ENCODE data around the gene ABCA7. TPM values are rescaled to one million over a fixed set of nuclear protein-coding genes. Genes with fewer than 3 reads are reported as not detected.

Gene ABCA7
- polyA plus RNA-seq, 4 donors: 6.2 to 8.9 (median 7.6) TPM

DNA sequence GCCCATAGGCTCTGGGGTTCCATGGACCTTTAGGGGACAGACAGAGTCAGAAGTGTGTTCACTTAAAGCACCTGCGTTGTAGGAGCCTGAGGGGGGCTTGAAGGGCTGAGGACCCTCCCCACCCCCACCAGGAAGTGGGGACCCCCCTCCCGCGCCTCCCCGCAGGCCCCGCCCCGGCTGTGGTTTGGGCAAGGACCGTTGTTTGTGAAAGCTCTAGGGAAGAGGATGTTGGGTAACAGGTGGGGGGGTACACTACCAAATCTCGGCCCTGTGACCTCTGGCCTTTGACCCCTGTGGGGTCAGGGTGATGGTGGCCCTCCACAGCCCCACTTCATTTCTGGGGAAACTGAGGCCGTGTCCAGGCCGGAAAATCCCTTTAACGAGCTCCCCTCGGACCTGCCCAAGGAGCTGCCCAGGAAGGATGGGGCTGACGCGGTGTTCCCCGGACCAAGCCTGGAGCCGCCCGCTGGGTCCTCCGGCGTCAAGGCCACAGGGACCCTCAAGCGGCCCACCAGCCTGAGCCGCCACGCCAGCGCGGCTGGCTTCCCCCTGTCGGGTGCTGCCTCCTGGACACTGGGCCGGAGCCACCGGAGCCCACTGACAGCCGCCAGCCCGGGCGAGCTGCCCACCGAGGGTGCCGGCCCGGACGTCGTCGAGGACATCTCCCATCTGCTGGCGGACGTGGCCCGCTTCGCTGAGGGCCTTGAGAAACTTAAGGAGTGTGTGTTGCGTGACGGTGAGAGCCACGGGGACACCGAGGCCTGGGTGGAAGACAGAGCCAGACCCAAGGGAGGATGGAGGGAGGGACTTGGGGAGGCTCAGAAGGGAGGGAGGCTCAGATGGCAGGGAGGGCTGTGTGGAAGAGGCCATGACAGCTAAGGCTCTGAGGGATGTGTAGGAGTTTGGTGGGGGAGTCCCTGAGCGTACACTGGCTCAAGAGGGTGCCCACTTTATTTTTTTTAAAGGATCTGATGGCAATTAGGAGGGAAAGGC is 28.4 kb downstream of the ABCA7 start:
- no peak for DNase-seq (ENCODE audit: low read depth in 4 of 4, low spot score in 3 of 4)

DNA sequence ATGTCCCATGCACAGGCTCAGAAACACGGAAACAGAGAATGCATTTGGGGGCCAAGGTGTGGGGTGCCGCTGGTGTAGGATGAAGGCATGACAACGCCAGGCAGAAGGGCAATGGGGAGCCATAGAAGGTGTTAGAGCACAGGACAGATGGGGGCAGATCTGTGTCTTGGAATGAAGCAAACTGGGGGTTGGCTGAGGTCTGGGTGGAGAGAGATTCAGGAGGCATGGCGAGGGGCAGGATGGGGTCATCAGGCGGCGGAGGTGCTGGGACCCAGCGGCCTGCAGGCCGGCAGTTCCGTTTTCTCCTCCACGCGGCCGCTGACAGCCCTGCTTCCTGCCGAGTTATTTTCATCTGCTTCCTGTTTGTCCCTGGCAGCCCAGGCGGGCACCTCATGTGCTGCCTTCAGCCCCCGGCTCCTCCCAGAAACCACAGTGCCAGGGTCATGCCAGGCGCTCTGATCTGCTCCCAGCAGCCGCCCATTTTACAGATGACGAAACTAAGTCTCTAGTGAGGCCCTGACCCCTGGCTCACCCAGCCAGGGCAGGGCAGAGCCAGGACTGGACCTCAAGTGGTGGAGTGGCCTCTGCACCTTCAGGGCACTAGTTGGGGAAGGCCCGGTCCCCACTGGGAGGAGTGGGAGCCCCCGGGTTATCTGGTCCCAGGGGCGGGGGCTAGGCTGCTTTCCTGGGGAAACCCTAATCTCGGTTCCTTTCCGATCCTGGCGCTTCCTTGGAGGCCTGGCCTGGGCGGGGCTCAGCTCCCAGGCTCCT is 29.3 kb downstream of the ABCA7 start:
- DNase-seq (ENCODE audit: low read depth in 4 of 4, low spot score in 3 of 4): no peak

DNA sequence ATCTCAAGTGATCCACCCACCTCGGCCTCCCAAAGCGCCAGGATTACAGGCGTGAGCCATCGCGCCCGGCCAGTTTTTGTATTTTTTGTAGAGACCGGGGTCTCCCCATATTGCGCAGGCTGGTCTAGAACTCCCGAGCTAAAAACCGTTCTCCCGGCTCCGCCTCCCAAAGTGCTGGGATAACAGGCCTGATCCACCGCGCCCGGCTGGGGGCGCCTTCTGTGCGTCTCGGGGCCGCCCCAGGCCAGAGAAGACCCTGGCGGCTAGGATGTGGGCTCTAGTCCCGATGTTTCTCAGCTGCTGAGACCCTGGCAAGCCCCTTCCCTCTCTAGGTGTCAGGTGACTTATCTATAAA is 30.6 kb downstream of the ABCA7 start:
- DNase-seq (ENCODE audit: low read depth in 4 of 4, low spot score in 3 of 4): no peak

DNA sequence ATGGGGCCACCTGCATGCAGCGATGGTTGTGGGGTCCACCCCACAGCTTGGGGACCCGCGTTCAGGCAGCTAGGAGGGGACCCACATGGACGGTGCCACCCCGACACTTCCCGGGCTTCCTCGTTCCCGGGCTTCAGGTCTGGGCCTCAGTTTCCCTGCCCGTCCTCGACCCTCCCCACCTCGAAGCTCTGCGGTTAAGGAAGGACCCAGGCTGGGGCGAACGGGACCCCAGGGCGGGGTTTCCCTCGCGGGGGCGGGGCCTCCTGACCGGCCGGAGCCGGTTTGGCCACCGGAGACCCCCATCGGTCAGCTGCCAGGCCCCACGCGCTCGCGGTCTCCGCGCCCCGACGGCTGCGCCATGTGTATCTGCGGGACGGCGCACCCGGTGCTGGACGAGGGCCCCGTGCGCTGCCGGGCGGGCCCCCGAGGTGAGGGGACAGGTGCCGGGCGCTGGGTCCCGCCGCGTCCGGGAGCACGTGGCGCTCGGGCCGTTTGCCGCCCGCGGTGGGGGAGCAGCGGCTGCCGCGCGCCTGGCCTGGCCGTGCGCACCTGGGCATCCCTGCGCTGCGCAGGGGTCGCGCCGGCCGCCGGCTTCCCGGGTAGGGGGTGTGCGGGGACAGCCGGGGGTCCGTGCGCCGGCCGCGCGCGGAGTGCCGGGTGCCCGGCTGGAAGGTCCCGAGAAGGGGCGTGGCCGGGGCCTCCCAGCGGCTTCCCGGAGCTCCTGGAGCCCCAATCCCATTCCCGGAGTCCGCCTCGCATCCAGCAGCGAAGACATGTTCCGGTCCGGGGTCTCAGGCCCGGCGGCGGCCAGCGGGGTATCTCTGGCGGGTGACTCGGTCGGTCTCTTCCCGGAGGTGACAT is 31.3 kb downstream of the ABCA7 start:
- DNase-seq (ENCODE audit: low read depth in 4 of 4, low spot score in 3 of 4): no peak

DNA sequence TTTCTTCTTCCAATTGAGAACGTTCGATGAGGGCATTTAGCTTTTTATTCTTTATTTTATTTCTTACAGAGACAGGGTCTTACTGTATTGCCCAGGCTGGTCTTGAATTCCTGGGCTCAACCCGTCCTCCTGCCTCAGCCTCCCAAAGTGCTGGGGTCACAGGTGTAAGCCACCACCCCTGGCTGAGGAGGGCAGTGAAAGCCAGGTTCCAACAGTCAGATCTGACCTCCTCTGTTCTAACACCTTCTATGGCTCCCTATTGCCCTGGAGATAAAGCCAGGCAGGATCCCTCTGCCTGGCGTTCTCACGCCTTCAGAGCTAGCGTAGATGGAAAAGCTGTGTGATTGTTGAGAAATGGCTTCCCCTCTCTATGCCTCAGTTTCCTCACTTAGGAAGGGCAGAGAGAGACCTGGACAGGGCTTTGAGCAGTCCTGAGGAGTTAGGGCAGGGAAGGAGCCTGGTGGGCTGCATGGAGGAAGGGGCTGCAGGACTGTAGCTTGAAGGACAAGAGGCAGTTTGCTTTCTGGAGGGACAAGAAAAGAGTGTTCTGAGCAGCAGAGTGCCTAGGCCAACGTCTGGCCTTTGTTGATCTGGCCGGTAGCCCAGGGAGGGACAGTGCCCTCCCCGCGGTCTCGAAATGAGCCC is 32.6 kb downstream of the ABCA7 start:
- DNase-seq (ENCODE audit: low read depth in 4 of 4, low spot score in 3 of 4): no peak

DNA sequence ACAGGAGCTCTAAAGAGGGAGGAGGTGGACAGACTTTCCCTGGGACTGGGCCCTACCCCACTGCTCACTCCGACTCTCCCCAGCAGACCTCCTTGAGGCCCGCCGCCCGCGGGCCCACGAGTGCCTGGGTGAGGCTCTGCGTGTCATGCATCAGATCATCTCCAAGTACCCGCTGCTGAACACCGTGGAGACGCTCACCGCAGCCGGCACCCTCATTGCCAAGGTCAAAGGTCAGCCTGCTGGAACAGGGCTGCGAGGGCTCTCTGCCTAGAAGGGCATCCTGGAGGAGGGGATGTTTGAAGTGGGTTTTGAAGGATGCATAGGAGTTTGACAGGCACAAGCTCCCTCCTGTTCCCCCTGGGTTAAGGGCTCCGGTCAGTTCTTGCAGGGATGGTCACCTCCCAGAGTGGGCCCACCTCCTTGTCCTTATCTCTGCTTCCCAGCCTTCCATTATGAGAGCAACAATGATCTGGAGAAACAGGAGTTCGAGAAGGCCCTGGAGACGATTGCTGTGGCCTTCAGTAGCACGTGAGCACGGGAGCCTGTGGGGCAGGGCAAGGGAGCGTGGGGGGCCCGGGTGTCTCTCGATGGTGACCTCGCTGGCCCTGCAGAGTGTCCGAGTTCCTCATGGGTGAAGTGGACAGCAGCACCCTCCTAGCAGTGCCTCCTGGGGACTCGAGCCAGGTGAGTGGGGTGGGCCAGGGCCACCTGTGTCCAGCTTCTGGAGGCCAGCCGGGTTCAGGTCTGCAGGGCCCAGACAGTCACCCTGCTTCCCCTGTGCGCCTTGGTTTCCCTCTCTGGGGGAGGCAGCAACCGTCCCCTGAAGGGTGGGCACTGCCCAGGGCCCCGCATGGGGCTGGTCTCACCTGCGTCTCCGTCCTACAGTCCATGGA is 33.4 kb downstream of the ABCA7 start:
- no peak for DNase-seq (ENCODE audit: low read depth in 4 of 4, low spot score in 3 of 4)

DNA sequence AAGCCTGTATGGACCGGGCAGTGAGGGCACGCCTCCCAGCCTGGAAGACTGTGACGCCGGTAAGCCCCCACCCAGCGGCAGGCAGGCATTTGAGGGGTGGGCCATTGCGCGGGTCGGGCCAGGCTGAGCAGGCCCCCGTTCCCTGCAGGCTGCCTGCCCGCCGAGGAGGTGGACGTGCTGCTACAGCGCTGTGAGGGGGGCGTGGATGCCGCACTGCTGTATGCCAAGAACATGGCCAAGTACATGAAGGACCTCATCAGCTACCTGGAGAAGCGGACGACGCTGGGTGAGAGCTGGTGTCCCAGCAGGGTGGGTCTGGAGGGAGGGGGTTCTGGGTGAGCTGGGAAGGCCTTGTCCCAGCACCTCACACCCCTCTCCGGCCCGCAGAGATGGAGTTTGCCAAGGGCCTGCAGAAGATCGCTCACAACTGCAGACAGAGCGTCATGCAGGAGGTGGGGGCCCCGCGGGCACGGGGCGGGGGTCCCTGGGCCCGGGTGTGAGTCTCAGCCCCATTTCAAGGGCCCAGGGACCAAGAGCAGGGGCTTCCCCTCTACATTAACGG is 34.1 kb downstream of the ABCA7 start:
- no peak for DNase-seq (ENCODE audit: low read depth in 4 of 4, low spot score in 3 of 4)

DNA sequence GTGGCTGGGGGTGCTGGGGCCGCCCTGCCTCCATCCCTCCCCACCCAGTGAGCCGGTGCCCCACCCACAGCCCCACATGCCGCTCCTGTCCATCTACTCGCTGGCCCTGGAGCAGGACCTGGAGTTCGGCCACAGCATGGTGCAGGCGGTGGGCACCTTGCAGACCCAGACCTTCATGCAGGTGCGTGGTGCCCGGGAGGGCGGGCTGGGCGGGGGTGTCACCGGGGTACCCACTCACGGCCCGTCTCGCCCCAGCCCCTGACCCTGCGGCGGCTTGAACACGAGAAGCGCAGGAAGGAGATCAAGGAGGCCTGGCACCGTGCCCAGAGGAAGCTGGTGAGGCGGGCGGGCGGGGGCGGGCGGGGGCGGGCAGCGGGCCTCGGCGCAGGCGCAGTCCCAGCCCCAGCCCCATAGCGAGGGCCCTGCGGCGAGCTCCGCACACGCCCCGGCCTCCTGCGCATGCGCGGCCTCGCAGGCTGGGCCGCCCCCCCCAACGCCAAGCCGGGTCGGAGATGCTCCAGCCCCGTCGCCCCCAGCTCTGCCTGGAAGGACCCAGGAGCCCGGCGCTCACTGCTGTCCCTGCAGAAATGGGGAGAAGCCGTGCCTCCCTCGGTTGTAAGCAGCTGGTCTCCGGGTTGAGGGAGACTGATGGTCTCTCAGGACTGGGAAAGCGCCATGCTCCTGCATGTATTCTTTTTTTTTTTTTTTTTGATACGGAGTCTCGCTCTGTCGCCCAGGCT is 34.8 kb downstream of the ABCA7 start:
- no peak for DNase-seq (ENCODE audit: low read depth in 4 of 4, low spot score in 3 of 4)

DNA sequence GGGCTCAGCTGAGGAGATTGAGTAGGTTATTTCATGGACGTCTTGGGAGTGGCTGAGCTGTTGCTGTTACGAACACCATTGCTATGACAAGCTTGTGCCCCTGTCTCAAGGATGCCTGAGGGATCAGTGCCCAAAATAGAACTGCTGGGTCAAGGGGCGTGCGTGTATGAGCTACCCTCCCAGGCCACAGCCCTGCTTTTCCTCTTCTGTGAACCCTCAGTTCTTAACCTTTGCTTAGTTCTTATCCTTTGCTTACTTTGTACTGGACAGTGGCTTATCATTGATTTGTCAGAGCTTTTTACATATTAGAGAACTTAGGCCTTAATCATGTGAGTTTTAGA is 36.1 kb downstream of the ABCA7 start:
- DNase-seq (ENCODE audit: low read depth in 4 of 4, low spot score in 3 of 4): no peak

DNA sequence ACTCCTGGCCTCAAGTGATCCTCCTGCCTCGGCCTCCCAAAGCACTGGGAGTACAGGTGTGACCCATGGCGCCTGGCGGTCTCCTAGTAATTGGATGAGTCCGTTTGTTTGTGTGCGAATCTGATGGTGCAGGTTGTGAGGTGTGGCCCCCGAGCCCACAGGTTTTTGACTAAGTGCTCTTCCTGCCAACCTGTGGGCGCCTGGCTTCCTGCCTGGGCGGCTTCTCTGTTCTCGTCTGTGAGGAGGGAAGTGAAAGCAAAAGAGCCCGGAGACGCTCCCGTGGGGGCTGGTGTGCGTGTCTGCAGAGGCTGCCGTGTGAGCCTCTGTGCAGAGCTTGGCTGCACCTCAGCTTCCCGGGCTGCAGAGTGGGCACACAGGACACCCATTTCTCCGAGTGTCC is 37.0 kb downstream of the ABCA7 start:
- DNase-seq (ENCODE audit: low read depth in 4 of 4, low spot score in 3 of 4): no peak

DNA sequence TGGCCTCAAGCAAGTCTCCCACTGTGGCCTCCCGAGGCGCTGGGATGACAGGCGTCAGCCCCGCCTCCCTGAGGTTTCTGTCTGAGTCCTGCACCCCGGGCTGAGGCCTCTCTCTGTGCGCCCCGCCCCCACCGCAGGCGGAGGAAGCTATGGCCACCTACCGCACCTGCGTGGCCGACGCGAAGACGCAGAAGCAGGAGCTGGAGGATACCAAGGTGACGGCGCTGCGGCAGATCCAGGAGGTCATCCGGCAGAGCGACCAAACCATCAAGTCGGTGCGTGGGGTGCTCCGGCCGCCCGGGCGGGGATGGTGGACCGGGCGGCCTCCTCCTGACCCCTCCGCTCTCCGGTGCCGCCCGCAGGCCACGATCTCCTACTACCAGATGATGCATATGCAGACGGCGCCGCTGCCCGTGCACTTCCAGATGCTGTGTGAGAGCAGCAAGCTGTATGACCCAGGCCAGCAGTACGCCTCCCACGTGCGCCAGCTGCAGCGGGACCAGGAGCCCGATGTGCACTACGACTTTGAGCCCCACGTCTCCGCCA is 39.7 kb downstream of the ABCA7 start:
- no peak for DNase-seq (ENCODE audit: low read depth in 4 of 4, low spot score in 3 of 4)

DNA sequence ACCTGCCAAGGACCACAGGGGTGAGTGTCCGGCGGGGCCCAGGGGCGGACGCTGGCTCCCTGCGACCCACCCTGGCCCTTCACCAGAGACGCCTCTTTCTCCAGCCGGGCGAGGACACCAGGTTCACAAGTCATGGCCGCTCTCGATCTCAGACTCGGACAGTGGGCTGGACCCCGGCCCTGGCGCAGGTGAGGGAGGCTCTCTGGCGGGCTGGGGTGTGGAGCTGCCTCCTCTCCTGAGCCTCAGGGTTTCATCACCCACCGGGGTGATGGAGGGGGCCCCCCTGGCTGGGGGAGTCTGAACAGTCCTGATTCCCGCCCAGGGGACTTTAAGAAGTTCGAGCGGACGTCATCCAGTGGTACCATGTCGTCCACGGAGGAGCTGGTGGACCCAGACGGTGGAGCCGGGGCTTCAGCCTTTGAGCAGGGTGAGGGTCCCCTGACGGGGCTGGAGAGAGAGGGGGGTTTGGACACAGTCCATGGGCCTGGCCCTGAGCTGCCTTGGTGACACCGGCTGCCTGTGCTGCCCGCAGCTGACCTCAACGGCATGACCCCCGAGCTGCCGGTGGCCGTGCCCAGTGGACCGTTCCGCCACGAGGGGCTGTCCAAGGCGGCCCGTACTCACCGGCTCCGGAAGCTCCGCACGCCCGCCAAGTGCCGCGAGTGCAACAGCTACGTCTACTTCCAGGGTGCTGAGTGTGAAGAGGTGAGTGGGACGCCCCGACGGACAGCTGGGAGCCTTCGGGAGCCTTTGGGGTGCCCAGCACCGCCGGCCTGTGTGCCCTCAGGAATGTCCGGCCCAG is 40.7 kb downstream of the ABCA7 start:
- no peak for DNase-seq (ENCODE audit: low read depth in 4 of 4, low spot score in 3 of 4)

DNA sequence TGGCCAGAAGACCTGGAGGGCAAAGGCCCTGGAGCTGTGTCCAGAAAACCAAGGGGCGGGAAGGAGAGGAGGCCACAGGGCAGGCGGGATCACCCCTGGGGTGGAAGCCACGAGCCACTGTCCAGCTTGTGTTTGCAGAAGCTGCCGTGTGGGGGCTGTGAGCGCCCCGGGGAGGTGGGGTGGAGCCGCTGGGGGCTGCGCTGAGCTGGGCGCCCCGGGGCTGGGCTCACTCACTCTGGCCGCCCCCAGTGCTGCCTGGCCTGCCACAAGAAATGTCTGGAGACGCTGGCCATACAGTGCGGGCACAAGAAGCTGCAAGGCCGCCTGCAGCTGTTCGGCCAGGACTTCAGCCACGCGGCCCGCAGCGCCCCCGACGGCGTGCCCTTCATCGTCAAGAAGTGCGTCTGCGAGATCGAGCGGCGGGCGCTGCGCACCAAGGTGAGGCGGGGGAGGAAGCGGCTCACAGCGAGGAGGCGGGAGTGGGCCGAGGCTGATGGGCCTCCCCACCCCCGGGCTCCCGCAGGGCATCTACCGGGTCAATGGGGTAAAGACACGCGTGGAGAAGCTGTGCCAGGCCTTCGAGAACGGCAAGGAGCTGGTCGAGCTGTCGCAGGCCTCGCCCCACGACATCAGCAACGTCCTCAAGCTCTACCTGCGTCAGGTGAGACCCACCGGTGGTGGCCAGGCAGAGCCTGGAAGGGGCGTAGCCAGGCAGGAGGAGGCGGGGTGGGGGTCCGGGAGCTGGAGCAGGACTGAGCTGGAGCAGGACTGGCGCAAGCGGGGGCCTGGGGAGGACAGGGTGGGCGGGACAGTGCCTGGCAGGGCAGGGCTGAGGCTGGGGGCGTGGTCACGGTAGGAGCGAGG is 41.6 kb downstream of the ABCA7 start:
- no peak for DNase-seq (ENCODE audit: low read depth in 4 of 4, low spot score in 3 of 4)

DNA sequence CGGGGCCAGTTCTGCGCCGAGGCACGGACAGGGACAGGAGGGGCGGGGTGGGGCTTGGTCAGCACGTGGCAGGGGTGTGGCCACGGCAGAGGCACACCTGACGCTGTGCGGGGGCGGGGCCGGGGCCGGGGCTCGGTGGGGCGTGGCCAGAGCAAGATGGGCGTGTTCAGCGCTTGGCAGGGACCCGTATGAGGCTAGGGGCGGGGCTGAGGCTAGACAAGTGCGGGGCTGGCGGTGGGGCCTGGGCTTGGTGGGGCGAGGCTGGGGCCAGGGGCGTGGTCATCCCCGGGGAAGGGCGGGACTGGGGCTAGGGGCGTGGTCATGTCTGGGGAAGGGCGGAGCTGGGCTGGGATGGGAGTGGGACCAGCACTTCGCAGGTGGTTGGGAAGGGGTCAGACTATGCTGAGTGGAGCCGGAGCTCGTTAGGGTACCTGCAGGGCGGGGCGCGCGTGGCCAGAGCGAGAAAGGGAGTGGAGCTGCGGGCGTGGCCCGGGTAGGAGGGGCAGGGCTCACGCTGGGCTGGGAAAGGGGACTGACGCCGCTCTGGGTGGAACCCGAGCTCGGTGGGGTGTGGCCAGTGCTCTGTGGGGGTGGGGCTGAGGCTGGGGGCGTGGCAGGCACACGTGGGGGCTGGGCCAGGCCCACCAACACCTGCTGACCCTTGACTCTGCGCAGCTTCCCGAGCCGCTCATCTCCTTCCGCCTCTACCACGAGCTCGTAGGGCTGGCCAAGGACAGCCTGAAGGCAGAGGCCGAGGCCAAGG is 42.4 kb downstream of the ABCA7 start:
- DNase-seq (ENCODE audit: low read depth in 4 of 4, low spot score in 3 of 4): no peak

DNA sequence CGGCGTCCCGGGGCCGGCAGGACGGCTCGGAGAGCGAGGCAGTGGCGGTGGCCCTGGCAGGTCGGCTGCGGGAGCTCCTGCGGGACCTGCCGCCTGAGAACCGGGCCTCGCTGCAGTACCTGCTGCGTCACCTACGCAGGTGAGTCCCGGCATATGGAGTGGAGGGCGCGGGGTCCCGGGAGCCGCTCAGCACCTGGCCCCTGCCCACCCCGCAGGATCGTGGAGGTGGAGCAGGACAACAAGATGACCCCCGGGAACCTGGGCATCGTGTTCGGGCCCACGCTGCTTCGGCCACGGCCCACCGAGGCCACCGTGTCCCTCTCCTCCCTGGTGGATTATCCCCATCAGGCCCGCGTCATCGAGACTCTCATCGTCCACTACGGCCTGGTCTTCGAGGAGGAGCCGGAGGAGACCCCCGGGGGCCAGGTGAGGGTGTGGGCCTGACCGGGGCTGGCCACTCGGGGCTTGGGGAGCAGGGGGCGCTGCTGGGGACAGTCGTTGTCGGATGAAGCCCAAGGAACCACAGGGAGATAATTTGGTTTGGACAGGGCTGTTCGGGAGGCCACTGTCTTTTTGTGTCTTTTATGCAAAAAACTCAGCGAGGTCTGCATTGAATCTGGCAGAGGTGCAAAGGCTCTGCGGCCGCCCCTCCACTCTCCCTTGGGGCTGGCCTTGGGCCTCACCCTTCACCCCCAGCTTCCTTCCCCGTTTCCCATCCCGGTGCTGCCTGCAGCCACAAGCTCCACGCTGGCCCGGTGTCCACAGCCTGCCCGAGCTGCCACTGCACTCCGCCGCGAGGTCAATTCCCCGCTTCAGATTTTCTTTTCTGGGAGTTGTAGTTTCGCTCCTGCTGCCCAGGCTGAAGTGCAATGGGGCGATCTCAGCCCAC is 43.3 kb downstream of the ABCA7 start:
- DNase-seq (ENCODE audit: low read depth in 4 of 4, low spot score in 3 of 4): no peak
